ENCODE measurements around the gene PLA2G4F.

GRCh38 chr15:42135351-42135750, 21.1 kb downstream of the PLA2G4F start:
- TF ChIP-seq CTCF (IDR thresholded peaks at IDR 0.05; ENCODE audit: borderline replicate concordance, extremely low read depth, low read length, poor library complexity, severe bottlenecking) (no peak), EZH2 (IDR thresholded peaks at IDR 0.05; ENCODE audit: borderline replicate concordance, low read depth, low read length, severe bottlenecking) (no peak)

All from DND-41 (cell line).